Myocyte (in vitro differentiated cells): ENCODE data around the gene ZCWPW1. TPM values are rescaled to one million over a fixed set of nuclear protein-coding genes. Genes with fewer than 3 reads are reported as not detected.
"Not testable (repeated sequence)": the region's sequence is repeated elsewhere in the genome, so short reads cannot be mapped to it uniquely, and the experiment has no call there.

Source experiments
- DNase-seq: peaks from one replicate; pipeline ENCODE4 v3.0.0-alpha.2; 2012; ENCODE audit warnings: low read depth
- total RNA-seq: library from RNA; depleted of rRNA; stranded (reverse); fragments of >200 nt; gene quantifications from 2 replicates; pipeline ENCODE4 v1.2.3, GENCODE V29; 2014

Gene ZCWPW1
- total RNA-seq, 1 donor from 2014 or later = 4.9 TPM

DNA sequence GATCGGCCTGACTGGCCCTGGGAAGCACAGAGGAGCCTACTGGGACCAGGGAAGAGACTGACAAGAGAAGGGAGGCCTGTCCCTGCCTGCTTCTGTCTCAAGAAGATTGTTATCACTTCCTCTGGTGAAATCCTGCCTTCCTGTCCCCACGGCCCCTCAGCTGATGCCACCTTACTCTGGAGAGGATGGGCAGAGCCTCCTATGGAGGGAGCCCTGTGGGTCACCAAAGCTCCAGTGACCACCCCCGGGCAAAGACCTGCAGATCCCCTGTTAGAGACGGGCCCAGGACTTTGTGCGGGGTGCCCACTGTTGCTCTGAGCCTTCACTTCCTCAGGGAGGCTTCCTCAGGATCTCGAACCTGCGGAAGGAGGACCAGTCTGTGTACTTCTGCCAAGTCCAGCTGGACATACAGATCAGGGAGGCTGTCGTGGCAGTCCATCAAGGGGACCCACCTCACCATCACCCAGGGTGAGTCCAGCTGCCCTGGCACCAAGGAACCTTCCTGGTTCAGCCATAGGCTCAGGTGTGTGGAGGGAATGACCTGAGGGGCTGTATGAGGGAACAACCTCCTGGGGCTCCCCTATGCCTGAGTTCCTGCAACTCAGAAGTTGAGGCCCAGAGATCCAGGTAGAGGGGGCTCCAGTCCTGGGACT lies 72.0 kb downstream of the ZCWPW1 start:
- DNase-seq = no peak

DNA sequence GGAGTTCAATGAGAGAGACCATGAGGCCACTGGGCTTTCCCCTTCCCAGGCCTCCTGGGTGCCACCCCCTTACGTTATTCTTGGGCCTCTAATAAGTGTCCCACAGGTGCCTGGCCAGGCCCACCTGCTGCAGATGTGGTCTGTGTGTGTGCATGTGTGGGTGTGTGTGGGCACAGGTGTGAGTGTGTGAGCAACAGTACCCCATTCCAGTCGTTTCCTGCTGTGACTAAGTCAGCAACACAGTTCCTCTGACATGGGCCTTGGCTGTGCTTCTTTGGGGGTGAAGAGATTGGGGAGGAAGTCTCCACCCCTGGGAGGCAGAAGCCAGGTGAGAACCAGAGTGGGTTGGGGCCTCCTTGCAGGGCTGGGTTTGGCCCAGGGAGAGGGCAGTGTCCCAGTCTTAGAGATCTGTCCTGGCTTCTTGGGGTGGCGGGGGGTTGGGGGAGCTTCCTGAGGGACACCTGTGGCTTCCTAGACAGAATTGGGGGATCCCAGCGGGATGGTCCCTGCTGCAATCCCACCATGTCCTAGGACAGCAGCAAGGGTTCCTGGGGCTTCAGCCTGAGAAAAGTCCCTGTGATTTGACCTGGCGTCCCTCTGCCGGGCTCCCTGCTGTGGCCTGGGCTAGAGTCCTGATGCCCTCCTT lies 74.7 kb downstream of the ZCWPW1 start:
- no peak for DNase-seq

DNA sequence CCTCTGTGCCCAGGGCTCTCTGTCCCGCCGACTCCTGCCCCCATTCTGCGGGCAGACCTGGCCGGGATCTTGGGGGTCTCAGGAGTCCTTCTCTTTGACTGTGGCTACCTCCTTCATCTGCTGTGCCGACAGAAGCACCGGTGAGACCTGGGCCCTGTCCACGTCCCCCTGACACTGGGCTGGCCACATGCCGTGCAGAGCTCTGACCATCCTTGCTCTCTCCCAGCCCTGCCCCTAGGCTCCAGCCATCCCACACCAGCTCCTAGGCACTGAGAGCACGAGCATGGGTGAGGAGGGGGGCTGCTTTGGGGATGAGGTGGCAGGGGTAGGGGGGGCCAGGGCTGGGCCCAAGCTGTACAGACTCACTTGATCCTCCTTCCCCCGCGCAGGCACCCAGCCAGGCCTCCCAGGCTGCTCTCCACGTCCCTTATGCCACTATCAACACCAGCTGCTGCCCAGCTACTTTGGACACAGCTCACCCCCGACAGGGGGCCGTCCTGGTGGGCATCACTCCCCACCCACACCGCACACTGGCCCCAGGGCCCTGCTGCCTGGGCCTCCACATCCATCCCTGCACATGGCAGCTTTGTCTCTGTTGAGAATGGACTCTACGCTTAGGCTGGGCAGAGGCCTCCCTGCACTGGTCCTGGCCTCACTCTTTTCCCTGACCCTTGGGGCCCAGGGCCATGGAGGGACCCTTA lies 75.4 kb downstream of the ZCWPW1 start:
- no peak for DNase-seq

DNA sequence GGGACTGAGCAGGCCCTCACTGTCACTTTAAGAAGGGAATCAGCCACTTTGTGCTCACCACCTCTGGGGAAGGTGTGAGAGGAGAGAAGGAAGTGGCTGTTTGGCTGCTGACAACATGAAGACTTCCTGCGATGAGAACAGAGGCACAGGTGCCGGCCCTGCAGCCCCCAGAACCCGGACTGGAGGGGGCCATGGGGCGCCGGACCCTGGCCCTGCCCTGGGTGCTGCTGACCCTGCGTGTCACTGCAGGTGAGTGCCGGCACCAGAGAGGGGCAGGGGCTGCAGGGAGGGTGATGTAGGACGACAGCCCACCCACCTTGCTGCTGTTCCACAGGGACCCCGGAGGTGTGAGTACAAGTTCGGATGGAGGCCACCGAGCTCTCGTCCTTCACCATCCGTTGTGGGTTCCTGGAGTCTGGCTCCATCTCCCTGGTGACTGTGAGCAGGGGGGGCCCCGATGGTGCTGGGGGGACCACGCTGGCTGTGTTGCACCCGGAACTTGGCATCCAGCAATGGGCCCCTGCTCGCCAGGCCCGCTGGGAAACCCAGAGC lies 76.2 kb downstream of the ZCWPW1 start:
- DNase-seq = not testable (repeated sequence)

DNA sequence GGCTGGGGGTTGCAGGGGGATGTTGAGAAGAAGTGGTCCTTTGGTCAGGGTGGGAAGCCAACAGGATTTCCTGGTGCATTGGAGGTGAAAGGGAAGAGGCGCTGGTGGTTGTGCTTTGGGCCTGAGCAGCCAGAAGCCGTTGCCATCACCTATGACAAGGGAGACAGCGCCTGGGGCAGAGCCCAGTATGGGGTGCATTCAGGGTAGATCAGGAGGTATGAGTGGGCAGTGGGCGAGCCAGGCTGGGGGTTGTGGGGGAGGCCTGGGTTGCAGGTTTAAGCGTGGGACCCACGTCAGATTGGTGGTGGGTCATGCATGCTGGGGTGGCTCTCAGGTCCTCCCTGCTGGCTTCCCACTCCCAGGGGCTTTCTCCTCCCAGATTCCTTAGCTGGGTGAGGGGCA lies 76.8 kb downstream of the ZCWPW1 start:
- no peak for DNase-seq

Other genes with a start within 250 kb of the ZCWPW1 start
- not detected in 2 replicates for gene PVRIG, start 208.8 kb downstream of the ZCWPW1 start, total RNA-seq
- not detected in 2 replicates for gene SPDYE3, start 121.0 kb downstream of the ZCWPW1 start, total RNA-seq
- gene PILRB, start 70.6 kb downstream of the ZCWPW1 start, total RNA-seq = 10.7 and 11.0 TPM in 2 replicates
- 0.51 TPM in 1 of 2 replicates, not detected in the other for gene PILRA, start 55.2 kb downstream of the ZCWPW1 start, total RNA-seq
- 38.1 and 41.3 TPM in 2 replicates for gene MEPCE, start 1.1 kb upstream of the ZCWPW1 start, total RNA-seq
- gene PPP1R35, start 7.8 kb upstream of the ZCWPW1 start, total RNA-seq = 42.2 and 44.3 TPM in 2 replicates
- gene SPACDR, start 35.6 kb upstream of the ZCWPW1 start, total RNA-seq = 0.31 and 0.48 TPM in 2 replicates
- gene TSC22D4, start 50.5 kb upstream of the ZCWPW1 start, total RNA-seq = 32.9 and 34.6 TPM in 2 replicates
- gene NYAP1, start 55.2 kb upstream of the ZCWPW1 start, total RNA-seq = 0.05 TPM in 1 of 2 replicates, not detected in the other
- gene AGFG2, start 110.5 kb upstream of the ZCWPW1 start, total RNA-seq = 10.5 and 11.7 TPM in 2 replicates
- 0.21 TPM in 1 of 2 replicates, not detected in the other for gene SAP25, start 145.2 kb upstream of the ZCWPW1 start, total RNA-seq
- 63.1 and 99.7 TPM in 2 replicates for gene LRCH4, start 157.4 kb upstream of the ZCWPW1 start, total RNA-seq
- 0.21 and 1.2 TPM in 2 replicates for gene FBXO24, start 157.6 kb upstream of the ZCWPW1 start, total RNA-seq
- gene PCOLCE, start 173.7 kb upstream of the ZCWPW1 start, total RNA-seq = 14.1 and 16.6 TPM in 2 replicates
- 8.1 and 10.9 TPM in 2 replicates for gene MOSPD3, start 183.8 kb upstream of the ZCWPW1 start, total RNA-seq
- gene TFR2, start 212.8 kb upstream of the ZCWPW1 start, total RNA-seq = not detected in 2 replicates
- not detected in 2 replicates for gene ACTL6B, start 227.7 kb upstream of the ZCWPW1 start, total RNA-seq
- 96.5 and 115 TPM in 2 replicates for gene GNB2, start 245.0 kb upstream of the ZCWPW1 start, total RNA-seq